ENCODE data around the gene SEC14L1. TPM values are rescaled to one million over a fixed set of nuclear protein-coding genes. Genes with fewer than 3 reads are reported as not detected.

Gene SEC14L1
- total RNA-seq, 1 donor from 2014 or later = 93.2 TPM

DNA sequence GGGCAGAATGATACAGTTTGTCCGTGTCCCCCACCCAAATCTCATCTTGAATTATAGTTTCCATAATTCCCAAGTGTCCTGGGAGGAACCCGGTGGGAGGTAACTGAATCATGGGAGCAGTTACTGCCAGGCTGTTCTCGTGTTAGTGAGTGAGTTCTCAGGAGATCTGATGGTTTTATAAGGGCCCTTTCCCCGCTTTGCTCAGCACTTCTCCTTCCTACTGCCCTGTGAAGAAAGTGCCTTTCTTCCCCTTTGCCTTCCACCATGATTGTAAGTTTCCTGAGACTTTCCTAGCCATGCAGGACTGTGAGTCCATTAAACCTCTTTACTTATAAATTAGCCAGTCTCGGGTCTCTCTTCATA is 28.9 kb upstream of the SEC14L1 start:
- Mint-ChIP-seq H3K27ac (ENCODE audit: unreplicated experiment) (peak overlapping the region; percentile 4), H3K36me3 (ENCODE audit: low read depth, unreplicated experiment) (peaks cover 2% of the 10 kb centered on the region)

DNA sequence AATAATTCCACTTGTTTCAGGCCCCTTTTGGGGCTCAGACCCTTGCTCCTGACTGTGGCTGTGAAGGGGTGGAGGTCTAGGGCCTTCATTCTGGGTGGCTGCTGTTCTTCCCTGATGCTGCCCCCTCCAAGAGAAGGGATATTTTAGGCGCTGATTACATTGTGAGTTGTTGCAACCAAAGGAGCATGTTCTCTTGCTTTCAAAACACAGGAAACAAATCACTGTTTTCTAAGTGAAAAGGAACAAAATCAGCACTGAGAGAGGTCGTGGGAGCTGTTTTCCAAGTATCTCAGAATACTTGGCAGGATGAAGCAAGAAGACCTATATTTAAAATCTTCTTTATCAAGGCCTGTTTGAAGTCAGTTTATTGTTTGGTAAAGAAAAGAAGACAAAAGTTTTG is 25.3 kb upstream of the SEC14L1 start:
- Mint-ChIP-seq H3K36me3 (ENCODE audit: low read depth, unreplicated experiment) (peaks cover 2% of the 10 kb centered on the region), H3K27ac (ENCODE audit: unreplicated experiment) (no peak overlapping the region)
- FAIRE-seq = no peak

More for the DNA sequence above, 28.9 kb upstream of the SEC14L1 start:
- H3K4me1 Mint-ChIP-seq (ENCODE audit: low read depth, unreplicated experiment) = peaks cover 22% of the 10 kb centered on the region
- Histone ChIP-seq H3K4me3 (ENCODE audit: insufficient read depth, low read depth, low read length) (no peak overlapping the region), H4K20me1 (ENCODE audit: insufficient read depth, low read length) (no peaks in the 10 kb centered on the region), H2AFZ (ENCODE audit: low read depth, low read length) (no peak overlapping the region), H3K27ac (ENCODE audit: low read depth, low read length) (no peak overlapping the region), H3K4me1 (ENCODE audit: insufficient read depth, low read length) (peaks cover 10% of the 10 kb centered on the region), H3K4me2 (ENCODE audit: low read length) (no peak overlapping the region), H3K27me3 (ENCODE audit: insufficient read depth, low read length) (no peaks in the 10 kb centered on the region), H3K79me2 (ENCODE audit: insufficient read depth, low read length) (no peaks in the 10 kb centered on the region), H3K9me3 (ENCODE audit: insufficient read depth, low read depth, low read length) (no peaks in the 10 kb centered on the region), H3K36me3 (ENCODE audit: insufficient read depth, low read length) (no peaks in the 10 kb centered on the region), H3K9ac (ENCODE audit: low read length) (no peak overlapping the region)
- H3K9me3 Mint-ChIP-seq (ENCODE audit: unreplicated experiment) = no peaks in the 10 kb centered on the region
- DNase-seq (ENCODE audit: low read depth) = no peak
- no peak for FAIRE-seq
- TF ChIP-seq, protein P1, sequence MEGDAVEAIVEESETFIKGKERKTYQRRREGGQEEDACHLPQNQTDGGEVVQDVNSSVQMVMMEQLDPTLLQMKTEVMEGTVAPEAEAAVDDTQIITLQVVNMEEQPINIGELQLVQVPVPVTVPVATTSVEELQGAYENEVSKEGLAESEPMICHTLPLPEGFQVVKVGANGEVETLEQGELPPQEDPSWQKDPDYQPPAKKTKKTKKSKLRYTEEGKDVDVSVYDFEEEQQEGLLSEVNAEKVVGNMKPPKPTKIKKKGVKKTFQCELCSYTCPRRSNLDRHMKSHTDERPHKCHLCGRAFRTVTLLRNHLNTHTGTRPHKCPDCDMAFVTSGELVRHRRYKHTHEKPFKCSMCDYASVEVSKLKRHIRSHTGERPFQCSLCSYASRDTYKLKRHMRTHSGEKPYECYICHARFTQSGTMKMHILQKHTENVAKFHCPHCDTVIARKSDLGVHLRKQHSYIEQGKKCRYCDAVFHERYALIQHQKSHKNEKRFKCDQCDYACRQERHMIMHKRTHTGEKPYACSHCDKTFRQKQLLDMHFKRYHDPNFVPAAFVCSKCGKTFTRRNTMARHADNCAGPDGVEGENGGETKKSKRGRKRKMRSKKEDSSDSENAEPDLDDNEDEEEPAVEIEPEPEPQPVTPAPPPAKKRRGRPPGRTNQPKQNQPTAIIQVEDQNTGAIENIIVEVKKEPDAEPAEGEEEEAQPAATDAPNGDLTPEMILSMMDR (IDR thresholded peaks at IDR 0.05; ENCODE audit: insufficient read depth, low read depth, low read length) = no peak
- no peak for TF ChIP-seq EZH2 (IDR thresholded peaks at IDR 0.05; ENCODE audit: insufficient read depth, low read length)
- no peak overlapping the region for H3K4me3 Mint-ChIP-seq (ENCODE audit: unreplicated experiment)
- H3K27me3 Mint-ChIP-seq (ENCODE audit: low read depth, unreplicated experiment) = no peaks in the 10 kb centered on the region

DNA sequence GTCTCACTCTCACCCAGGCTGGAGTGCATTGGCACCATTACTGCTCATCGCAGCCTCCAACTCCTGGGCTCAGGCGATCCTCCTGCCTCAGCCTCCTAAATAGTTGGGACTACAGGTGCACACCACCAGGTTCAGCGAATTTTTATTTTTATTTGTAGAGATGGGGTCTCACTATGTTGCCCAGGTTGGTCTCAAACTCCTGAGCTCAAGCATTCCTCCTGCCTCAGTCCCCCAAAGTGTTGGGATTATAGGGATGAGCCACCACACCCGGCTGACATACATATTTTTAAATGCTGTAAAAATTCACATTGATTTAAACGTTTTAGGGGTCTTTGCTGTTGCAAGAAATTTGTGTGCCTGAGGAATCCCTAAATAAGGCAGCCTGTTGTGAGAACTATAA is 24.8 kb upstream of the SEC14L1 start:
- Histone ChIP-seq H3K79me2 (ENCODE audit: insufficient read depth, low read length) (no peaks in the 10 kb centered on the region), H3K27me3 (ENCODE audit: insufficient read depth, low read length) (no peaks in the 10 kb centered on the region), H3K36me3 (ENCODE audit: insufficient read depth, low read length) (no peaks in the 10 kb centered on the region), H3K9me3 (ENCODE audit: insufficient read depth, low read depth, low read length) (no peaks in the 10 kb centered on the region), H3K4me2 (ENCODE audit: low read length) (no peak overlapping the region), H2AFZ (ENCODE audit: low read depth, low read length) (no peak overlapping the region), H3K4me1 (ENCODE audit: insufficient read depth, low read length) (peaks cover 3% of the 10 kb centered on the region), H3K4me3 (ENCODE audit: insufficient read depth, low read depth, low read length) (no peak overlapping the region), H4K20me1 (ENCODE audit: insufficient read depth, low read length) (no peaks in the 10 kb centered on the region), H3K27ac (ENCODE audit: low read depth, low read length) (no peak overlapping the region), H3K9ac (ENCODE audit: low read length) (no peak overlapping the region)
- Mint-ChIP-seq H3K9me3 (ENCODE audit: unreplicated experiment) (peaks cover 1% of the 10 kb centered on the region), H3K36me3 (ENCODE audit: low read depth, unreplicated experiment) (peaks cover 2% of the 10 kb centered on the region), H3K4me1 (ENCODE audit: low read depth, unreplicated experiment) (peaks cover 24% of the 10 kb centered on the region), H3K27ac (ENCODE audit: unreplicated experiment) (no peak overlapping the region), H3K27me3 (ENCODE audit: low read depth, unreplicated experiment) (no peaks in the 10 kb centered on the region), H3K4me3 (ENCODE audit: unreplicated experiment) (no peak overlapping the region)
- FAIRE-seq = no peak
- TF ChIP-seq, protein P1 (IDR thresholded peaks at IDR 0.05; ENCODE audit: insufficient read depth, low read depth, low read length) = no peak
- TF ChIP-seq EZH2 (IDR thresholded peaks at IDR 0.05; ENCODE audit: insufficient read depth, low read length) = no peak
- no peak for DNase-seq (ENCODE audit: low read depth)

More for the DNA sequence above, 25.3 kb upstream of the SEC14L1 start:
- DNase-seq (ENCODE audit: low read depth) = no peak
- Mint-ChIP-seq H3K9me3 (ENCODE audit: unreplicated experiment) (peaks cover 1% of the 10 kb centered on the region), H3K4me3 (ENCODE audit: unreplicated experiment) (no peak overlapping the region), H3K4me1 (ENCODE audit: low read depth, unreplicated experiment) (peaks cover 23% of the 10 kb centered on the region), H3K27me3 (ENCODE audit: low read depth, unreplicated experiment) (no peaks in the 10 kb centered on the region)
- Histone ChIP-seq H3K27ac (ENCODE audit: low read depth, low read length) (no peak overlapping the region), H3K4me2 (ENCODE audit: low read length) (no peak overlapping the region), H3K27me3 (ENCODE audit: insufficient read depth, low read length) (no peaks in the 10 kb centered on the region), H4K20me1 (ENCODE audit: insufficient read depth, low read length) (no peaks in the 10 kb centered on the region), H3K79me2 (ENCODE audit: insufficient read depth, low read length) (no peaks in the 10 kb centered on the region), H2AFZ (ENCODE audit: low read depth, low read length) (no peak overlapping the region), H3K9me3 (ENCODE audit: insufficient read depth, low read depth, low read length) (no peaks in the 10 kb centered on the region), H3K4me3 (ENCODE audit: insufficient read depth, low read depth, low read length) (no peak overlapping the region), H3K9ac (ENCODE audit: low read length) (no peak overlapping the region), H3K4me1 (ENCODE audit: insufficient read depth, low read length) (no peaks in the 10 kb centered on the region), H3K36me3 (ENCODE audit: insufficient read depth, low read length) (no peaks in the 10 kb centered on the region)
- no peak for TF ChIP-seq EZH2 (IDR thresholded peaks at IDR 0.05; ENCODE audit: insufficient read depth, low read length)
- TF ChIP-seq, protein P1 (IDR thresholded peaks at IDR 0.05; ENCODE audit: insufficient read depth, low read depth, low read length) = no peak
